Activated CD8-positive, alpha-beta T cell treated with anti-CD3 and anti-CD28 coated beads for 36 hours (primary cell): ENCODE results near the gene FRMD8. TPM values are rescaled to one million over a fixed set of nuclear protein-coding genes. Genes with fewer than 3 reads are reported as not detected.

Experiments
- ATAC-seq: fragments of 200-7000 bp; cut with Tn5 transposase; one replicate; pipeline ENCODE4 v1.10.0; 2021; ENCODE audit warnings: mild to moderate bottlenecking, moderate library complexity
- CTCF ChIA-PET: fragments of 350-600 bp; sonication (Branson Sonifier 250); formaldehyde crosslinking; loops from one replicate; lab custom pipeline; 2021; ENCODE audit warnings: antibody characterized with exemption; lab: Charles Lee
- POLR2A ChIA-PET: fragments of 350-600 bp; sonication (Branson Sonifier 250); formaldehyde crosslinking; loops from one replicate; lab custom pipeline; 2021; ENCODE audit warnings: antibody characterized with exemption; lab: Charles Lee
- DNase-seq: peaks from one replicate; pipeline ENCODE4 v3.0.0-alpha.2; 2020
- H3K27ac Mint-ChIP-seq: one replicate; pipeline ENCODE4 v1.8.0; 2021; ENCODE audit warnings: mild to moderate bottlenecking, mixed read lengths
- H3K27me3 Mint-ChIP-seq: one replicate; pipeline ENCODE4 v1.8.0; 2021; ENCODE audit warnings: mixed read lengths
- H3K36me3 Mint-ChIP-seq: one replicate; pipeline ENCODE4 v1.8.0; 2021; ENCODE audit warnings: low read depth, mixed read lengths
- H3K4me1 Mint-ChIP-seq: one replicate; pipeline ENCODE4 v1.8.0; 2021; ENCODE audit warnings: low read depth, mixed read lengths
- H3K4me3 Mint-ChIP-seq: one replicate; pipeline ENCODE4 v1.8.0; 2021; ENCODE audit warnings: mild to moderate bottlenecking, moderate library complexity, mixed read lengths
- H3K9me3 Mint-ChIP-seq: one replicate; pipeline ENCODE4 v1.8.0; 2021; ENCODE audit warnings: mixed read lengths
- CTCF ChIP-seq: fragments of 200-600 bp; IDR thresholded peaks from one replicate; pipeline ENCODE4 v1.8.0; 2022; ENCODE audit warnings: antibody characterized with exemption, mild to moderate bottlenecking
- intact Hi-C: fragments of 100-400 bp; cut with micrococcal nuclease; formaldehyde crosslinking; loops from one replicate; pipeline ENCODE4 v1.10.0; 2022
- total RNA-seq, 2 experiments: library from RNA; stranded (reverse); gene quantifications; one replicate each; pipeline ENCODE4 v1.2.3, GENCODE V29; 2021

Gene FRMD8
- total RNA-seq, 2 experiments from 2014 or later, result 26.8 to 33.3 TPM

DNA sequence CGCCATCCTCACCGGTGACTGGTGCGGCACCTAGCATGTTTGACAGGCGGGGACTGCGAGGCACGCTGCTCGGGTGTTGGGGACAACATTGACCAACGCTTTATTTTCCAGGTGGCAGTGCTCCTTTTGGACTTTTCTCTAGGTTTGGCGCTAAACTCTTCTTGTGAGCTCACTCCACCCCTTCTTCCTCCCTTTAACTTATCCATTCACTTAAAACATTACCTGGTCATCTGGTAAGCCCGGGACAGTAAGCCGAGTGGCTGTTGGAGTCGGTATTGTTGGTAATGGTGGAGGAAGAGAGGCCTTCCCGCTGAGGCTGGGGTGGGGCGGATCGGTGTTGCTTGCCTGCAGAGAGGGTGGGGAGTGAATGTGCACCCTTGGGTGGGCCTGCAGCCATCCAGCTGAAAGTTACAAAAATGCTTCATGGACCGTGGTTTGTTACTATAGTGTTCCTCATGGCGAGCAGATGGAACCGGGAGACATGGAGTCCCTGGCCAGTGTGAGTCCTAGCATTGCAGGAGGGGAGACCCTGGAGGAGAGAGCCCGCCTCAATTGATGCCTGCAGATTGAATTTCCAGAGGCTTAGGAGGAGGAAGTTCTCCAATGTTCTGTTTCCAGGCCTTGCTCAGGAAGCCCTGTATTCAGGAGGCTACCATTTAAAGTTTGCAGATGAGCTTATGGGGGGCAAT lies 37.2 kb downstream of the FRMD8 start:
- H3K4me1 Mint-ChIP-seq, result peaks cover 33% of the 10 kb centered on the region
- H3K36me3 Mint-ChIP-seq, result peaks cover 71% of the 10 kb centered on the region
- H3K27me3 Mint-ChIP-seq, result peaks cover 8% of the 10 kb centered on the region

DNA sequence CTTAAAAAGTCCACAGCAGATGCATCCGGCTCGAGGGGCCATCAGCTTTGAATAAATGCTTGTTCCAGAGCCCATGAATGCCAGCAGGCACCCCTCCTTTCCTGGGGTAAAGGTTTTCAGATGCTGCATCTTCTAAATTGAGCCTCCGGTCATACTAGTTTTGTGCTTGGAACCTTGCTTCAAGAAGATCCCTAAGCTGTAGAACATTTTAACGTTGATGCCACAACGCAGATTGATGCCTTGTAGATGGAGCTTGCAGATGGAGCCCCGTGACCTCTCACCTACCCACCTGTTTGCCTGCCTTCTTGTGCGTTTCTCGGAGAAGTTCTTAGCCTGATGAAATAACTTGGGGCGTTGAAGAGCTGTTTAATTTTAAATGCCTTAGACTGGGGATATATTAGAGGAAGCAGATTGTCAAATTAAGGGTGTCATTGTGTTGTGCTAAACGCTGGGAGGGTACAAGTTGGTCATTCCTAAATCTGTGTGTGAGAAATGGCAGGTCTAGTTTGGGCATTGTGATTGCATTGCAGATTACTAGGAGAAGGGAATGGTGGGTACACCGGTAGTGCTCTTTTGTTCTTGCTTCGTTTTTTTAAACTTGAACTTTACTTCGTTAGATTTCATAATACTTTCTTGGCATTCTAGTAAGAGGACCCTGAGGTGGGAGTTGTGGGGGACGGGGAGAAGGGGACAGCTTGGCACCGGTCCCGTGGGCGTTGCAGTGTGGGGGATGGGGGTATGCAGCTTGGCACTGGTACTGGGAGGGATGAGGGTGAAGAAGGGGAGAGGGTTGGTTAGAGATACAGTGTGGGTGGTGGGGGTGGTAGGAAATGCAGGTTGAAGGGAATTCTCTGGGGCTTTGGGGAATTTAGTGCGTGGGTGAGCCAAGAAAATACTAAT lies 38.0 kb downstream of the FRMD8 start:
- DNase-seq, result peak; percentile 80
- TF ChIP-seq CTCF, result no peak
- peaks cover 8% of the 10 kb centered on the region for H3K27me3 Mint-ChIP-seq
- peak overlapping the region; percentile 98 for H3K27ac Mint-ChIP-seq
- peak overlapping the region; percentile 89 for H3K4me3 Mint-ChIP-seq
- H3K4me1 Mint-ChIP-seq, result peaks cover 35% of the 10 kb centered on the region
- H3K9me3 Mint-ChIP-seq, result no peaks in the 10 kb centered on the region
- intact Hi-C loops, result loop anchor here (2.0 to 5.0 kb wide), 3 partner anchors 42 to 148 kb away; partner anchors contain the start of genes FAM89B, SLC25A45 and ZNRD2
- ChIA-PET POLR2A (interaction anchor here (0.6 to 21.0 kb wide), 41 partner anchors 7 to 646 kb away, joined by 3 to 4842 read pairs (median 5); partner anchors contain the start of genes CFL1, EHBP1L1, FAM89B and FAU), CTCF (interaction anchor here (1.8 to 15.1 kb wide), 3 partner anchors 8 to 79 kb away, joined by 4 to 448 read pairs (median 11); partner anchors contain the start of gene MALAT1)
- H3K36me3 Mint-ChIP-seq, result peaks cover 72% of the 10 kb centered on the region
- no peak for ATAC-seq

More for the DNA sequence above, 37.2 kb downstream of the FRMD8 start:
- Mint-ChIP-seq H3K27ac (peak overlapping the region; percentile 98), H3K9me3 (no peaks in the 10 kb centered on the region), H3K4me3 (peak overlapping the region; percentile 89)
- intact Hi-C loops, result loop anchor here (2.0 kb wide), 1 partner anchor 77 kb away; no protein-coding TSS in a partner anchor
- no peak for TF ChIP-seq CTCF
- DNase-seq, result peak; percentile 49
- ChIA-PET POLR2A (interaction anchor here (0.6 to 21.0 kb wide), 50 partner anchors 7 to 564 kb away, joined by 3 to 4842 read pairs (median 4); partner anchors contain the start of genes CFL1, EHBP1L1, FAM89B and FRMD8), CTCF (interaction anchor here (15.1 kb wide), 1 partner anchor 80 kb away, joined by 448 read pairs; the partner anchor contains the start of gene MALAT1)
- ATAC-seq, result no peak

DNA sequence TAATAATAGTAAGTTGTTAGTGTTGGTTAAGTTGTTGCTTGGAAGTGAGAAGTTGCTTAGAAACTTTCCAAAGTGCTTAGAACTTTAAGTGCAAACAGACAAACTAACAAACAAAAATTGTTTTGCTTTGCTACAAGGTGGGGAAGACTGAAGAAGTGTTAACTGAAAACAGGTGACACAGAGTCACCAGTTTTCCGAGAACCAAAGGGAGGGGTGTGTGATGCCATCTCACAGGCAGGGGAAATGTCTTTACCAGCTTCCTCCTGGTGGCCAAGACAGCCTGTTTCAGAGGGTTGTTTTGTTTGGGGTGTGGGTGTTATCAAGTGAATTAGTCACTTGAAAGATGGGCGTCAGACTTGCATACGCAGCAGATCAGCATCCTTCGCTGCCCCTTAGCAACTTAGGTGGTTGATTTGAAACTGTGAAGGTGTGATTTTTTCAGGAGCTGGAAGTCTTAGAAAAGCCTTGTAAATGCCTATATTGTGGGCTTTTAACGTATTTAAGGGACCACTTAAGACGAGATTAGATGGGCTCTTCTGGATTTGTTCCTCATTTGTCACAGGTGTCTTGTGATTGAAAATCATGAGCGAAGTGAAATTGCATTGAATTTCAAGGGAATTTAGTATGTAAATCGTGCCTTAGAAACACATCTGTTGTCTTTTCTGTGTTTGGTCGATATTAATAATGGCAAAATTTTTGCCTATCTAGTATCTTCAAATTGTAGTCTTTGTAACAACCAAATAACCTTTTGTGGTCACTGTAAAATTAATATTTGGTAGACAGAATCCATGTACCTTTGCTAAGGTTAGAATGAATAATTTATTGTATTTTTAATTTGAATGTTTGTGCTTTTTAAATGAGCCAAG lies 38.9 kb downstream of the FRMD8 start:
- peak overlapping the region; percentile 89 for H3K4me3 Mint-ChIP-seq
- peaks cover 8% of the 10 kb centered on the region for H3K27me3 Mint-ChIP-seq
- H3K4me1 Mint-ChIP-seq, result peaks cover 41% of the 10 kb centered on the region
- peak overlapping the region; percentile 98 for H3K27ac Mint-ChIP-seq
- peak; percentile 90 for DNase-seq
- POLR2A ChIA-PET, result interaction anchor here (0.9 to 21.0 kb wide), 24 partner anchors 8 to 647 kb away, joined by 3 to 4842 read pairs (median 8); partner anchors contain the start of genes EHBP1L1, FAM89B, FAU and FRMD8
- intact Hi-C loops, result loop anchor here (2.0 to 5.0 kb wide), 3 partner anchors 43 to 147 kb away; partner anchors contain the start of genes FAM89B, SLC25A45 and ZNRD2
- CTCF ChIA-PET, result interaction anchor here (0.8 to 15.1 kb wide), 4 partner anchors 9 to 78 kb away, joined by 3 to 448 read pairs (median 8); partner anchors contain the start of gene MALAT1
- peaks cover 73% of the 10 kb centered on the region for H3K36me3 Mint-ChIP-seq
- TF ChIP-seq CTCF, result no peak
- ATAC-seq, result peak; percentile 32
- no peaks in the 10 kb centered on the region for H3K9me3 Mint-ChIP-seq
